Spleen (tissue), 7 donors: Measurements from ENCODE around the gene SLC28A3.
A peak's percentile ranks its signal among the peaks of the same experiment; 100 is the strongest.

Experiments
- CTCF ChIP-seq, 11 experiments: fragments of 200-600 bp in 7 of 11; fragments of 450-650 bp in 4 of 11; sonication (generic) in 4 of 11; IDR thresholded peaks in 8 of 11; conservative IDR thresholded peaks in 3 of 11; 1 replicate in 7 of 11; 2 replicates in 4 of 11; pipeline versions ENCODE4 v1.4.0 to v1.8.0; 2016 to 2021; ENCODE audit warnings: antibody characterized with exemption in 11 of 11, inconsistent platforms in 4 of 11, mild to moderate bottlenecking in 1 of 11
- POLR2A ChIP-seq, 3 donors: fragments of 450-650 bp; IDR thresholded peaks; one replicate each; pipeline ENCODE4 v1.5.1; 2017; ENCODE audit warnings: antibody characterized with exemption in 3 of 3, mild to moderate bottlenecking in 1 of 3
- POLR2AphosphoS5 ChIP-seq, 3 donors: sonication (generic); formaldehyde crosslinking; IDR thresholded peaks; one replicate each; pipeline ENCODE4 v1.5.1; 2017; ENCODE audit warnings: antibody characterized with exemption in 3 of 3
- donor health status: DM: no; HTN: no; CAD: no; lungs with moderate emphysema.
- donor health status: DM: no; HTN: no; CAD: no.
- donor health status: DM: no; HTN: no; CAD: no.

GRCh38 chr9:84261070-84261746 is 79.3 kb downstream of the SLC28A3 start:
- TF ChIP-seq CTCF (IDR thresholded peaks at IDR 0.05 in 8 of 11, conservative IDR thresholded peaks at IDR 0.05 in 3 of 11) (peak; percentile 63 to 91 (median 86)), POLR2AphosphoS5 (IDR thresholded peaks at IDR 0.05) (peak in 2 of 3 donors; percentile 50 to 59), POLR2A (IDR thresholded peaks at IDR 0.05) (no peak)
